ENCODE results near the gene FAM53A.
"Not testable (repeated sequence)": the region's sequence is repeated elsewhere in the genome, so short reads cannot be mapped to it uniquely, and the experiment has no call there.

FAM53A gene

GRCh38 chr4:1640716-1641503 is 43.2 kb downstream of the FAM53A start:
- not testable (repeated sequence) for DNase-seq (ENCODE audit: low read depth)

- DNase-seq (ENCODE audit: low read depth): no peak
Measured at GRCh38 chr4:1640190-1640589, 43.9 kb downstream of the FAM53A start.

- no peak for DNase-seq (ENCODE audit: low read depth)
Measured at GRCh38 chr4:1639299-1639868, 44.7 kb downstream of the FAM53A start.

DNA sequence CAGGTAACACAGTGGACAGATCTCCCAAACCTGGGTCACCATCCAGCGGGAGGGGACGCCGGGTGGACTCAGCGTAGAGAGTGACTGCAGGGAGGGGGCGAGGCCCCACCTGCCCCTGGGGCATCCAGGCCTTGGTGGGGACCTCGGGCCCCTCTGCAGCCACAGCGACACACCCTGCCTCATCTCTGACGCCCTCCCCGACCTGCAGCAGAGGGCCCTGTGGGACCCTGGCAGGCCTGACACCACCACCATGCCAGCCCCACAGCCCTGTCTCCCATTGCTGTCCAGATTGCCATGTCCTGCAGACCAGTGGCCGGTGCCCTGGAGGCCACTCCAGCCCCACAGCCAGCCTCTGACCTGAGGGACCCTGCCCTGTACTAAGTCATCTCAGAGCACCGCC is 45.2 kb downstream of the FAM53A start:
- DNase-seq (ENCODE audit: low read depth): no peak

DNA sequence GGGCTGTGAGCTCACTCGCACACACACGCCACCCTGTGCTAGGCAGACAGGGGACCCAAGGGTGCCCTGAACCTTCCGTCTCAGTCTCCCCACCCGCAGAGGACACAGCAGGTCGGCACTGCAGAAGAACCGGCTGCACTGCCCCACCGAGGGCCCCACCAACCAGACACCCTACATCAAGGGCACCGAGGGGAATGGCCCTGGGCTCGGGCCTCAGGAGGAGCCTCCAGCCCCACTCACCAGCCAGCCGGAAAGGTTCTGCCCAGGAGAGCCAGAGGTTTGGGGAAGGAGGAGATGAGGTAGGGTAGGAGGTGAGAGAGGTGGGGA is 45.9 kb downstream of the FAM53A start:
- DNase-seq (ENCODE audit: low read depth): no peak

DNA sequence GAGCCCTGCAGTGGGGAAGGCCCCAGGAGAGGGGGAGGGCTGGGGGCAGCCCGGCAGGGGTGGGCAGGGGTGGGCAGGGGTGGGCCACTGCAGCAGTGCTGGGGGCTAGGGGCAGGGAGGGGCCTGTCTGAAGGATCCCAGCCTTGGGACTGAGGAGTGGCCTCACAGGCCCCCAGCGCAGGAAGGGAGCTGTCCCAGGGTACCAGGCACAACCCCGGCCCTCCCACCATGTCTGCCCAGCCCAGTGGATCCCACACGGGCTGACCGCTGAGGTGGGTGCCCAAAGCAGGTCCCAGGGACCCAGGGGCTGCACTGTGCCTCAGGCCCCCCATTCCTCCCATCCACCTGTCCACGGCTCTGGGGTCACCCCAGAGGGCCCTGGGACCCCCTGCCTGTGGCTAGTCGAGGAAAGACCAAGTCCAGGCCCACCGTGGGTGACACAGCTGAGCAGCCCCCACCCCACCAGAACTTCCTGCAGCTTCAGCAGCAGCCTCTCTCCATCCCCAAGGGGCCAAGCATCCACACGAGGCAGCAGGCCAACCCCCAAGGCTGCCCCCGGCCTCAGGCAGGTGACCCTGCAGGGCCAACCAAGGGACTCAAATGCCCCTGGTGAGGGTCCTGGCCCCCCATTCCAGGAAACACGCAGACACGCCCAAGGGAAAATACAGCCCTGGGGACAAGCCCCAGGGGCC is 46.4 kb downstream of the FAM53A start:
- DNase-seq (ENCODE audit: low read depth): no peak

DNA sequence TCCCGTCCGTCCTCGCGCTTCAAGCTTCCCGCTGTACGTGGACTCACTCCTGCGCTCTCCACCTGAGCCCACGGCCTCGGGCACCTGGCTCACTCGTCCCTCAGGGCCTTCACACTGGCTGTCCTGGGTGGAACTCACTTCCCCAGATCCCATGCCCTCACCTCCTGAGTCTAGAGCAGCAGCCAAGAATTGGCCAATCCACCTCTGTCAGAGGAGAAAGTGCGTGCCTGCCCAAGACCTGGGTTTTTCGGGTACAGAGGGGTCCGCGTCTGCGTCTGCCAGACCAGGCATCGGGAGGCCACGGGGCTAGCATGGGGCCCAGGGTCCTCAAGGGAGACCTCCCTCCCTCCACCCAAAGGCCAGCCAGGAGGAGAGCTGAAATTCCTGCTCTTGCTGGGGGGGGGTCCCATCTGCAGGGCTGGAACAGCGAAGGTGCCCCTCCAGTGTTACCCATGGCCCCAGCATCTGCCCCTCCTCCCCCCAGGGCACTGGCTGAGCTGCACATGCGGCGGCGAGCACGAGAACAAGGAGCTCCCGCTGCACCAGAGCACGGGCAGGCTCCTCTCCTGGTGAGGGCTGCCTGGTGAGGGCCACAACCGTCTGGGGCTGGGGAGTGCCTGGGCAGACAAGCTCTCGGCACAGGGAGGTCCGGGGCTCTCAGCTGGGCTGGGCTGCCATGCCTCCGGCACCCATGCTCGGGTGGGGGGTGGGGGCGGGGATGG is 47.5 kb downstream of the FAM53A start:
- DNase-seq (ENCODE audit: low read depth): no peak

GRCh38 chr4:1635464-1635863 is 48.6 kb downstream of the FAM53A start:
- DNase-seq (ENCODE audit: low read depth): no peak

- no peak for DNase-seq (ENCODE audit: low read depth)
Measured at GRCh38 chr4:1633993-1634392, 50.1 kb downstream of the FAM53A start.

GRCh38 chr4:1632109-1633104 is 51.7 kb downstream of the FAM53A start:
- no peak for DNase-seq (ENCODE audit: low read depth)

GRCh38 chr4:1631136-1631535 is 53.0 kb downstream of the FAM53A start:
- DNase-seq (ENCODE audit: low read depth): no peak

GRCh38 chr4:1630266-1630665 is 53.8 kb downstream of the FAM53A start:
- no peak for DNase-seq (ENCODE audit: low read depth)

DNA sequence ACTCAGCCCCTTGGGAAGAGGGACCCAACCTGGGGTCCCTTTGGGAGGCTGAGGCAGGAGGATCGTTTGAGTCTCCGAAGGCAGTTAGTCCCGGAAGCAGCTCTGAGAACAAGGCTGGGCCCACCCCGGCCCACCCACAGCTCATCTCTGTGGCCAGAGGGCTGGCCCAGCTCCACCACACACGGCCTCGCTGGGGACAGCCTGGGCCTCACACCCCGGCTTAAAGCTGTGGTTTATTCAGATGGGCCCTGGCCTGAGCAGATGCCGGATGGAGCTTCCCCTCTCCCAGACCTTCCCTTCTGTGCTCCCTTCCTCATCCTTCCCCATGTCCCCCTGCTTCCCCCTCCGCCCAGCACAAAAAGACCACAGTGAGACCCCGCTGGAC is 54.4 kb downstream of the FAM53A start:
- no peak for DNase-seq (ENCODE audit: low read depth)

DNA sequence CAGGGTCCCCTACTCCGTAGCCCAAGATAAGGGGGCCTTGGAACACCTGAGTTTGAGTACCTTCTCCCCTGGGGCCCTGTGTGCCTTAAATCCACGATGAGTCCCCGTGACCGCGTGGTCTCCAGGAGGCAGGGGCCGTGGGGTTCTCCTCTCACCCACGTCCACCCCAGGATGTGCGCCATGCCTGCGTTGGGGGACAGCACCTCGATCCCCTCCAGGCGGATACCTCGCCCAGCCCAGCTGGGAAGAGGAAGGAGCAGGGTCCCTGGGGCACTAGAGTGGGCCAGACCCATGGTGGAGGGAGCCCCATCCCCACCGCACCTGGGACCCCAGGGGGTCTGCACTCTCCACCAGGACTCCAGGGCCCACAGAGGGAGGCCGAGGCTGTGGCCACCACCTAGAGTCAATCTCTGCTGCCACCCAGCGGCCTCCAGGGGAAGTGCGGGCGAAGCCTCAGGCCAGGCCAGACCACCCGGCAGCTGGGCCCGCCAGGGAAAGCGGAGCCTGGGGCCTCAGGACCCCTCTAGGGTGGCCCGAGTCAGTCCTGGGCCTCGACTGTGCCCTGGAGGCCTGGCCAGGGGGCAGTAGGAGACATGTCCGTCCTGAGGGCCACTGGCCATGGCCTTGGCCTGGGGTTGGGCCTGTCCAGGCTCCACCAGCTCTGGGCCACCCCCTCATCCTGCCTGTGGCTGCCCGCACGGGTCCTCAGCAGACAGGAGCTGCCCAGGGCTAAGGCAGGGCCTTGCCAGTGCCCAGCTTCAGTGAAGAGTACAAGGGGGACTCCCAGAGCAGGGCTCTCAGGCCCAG is 55.0 kb downstream of the FAM53A start:
- peak; percentile 47 for DNase-seq (ENCODE audit: low read depth)

- DNase-seq (ENCODE audit: low read depth): no peak
Measured at GRCh38 chr4:1627417-1628313, 56.4 kb downstream of the FAM53A start.

DNA sequence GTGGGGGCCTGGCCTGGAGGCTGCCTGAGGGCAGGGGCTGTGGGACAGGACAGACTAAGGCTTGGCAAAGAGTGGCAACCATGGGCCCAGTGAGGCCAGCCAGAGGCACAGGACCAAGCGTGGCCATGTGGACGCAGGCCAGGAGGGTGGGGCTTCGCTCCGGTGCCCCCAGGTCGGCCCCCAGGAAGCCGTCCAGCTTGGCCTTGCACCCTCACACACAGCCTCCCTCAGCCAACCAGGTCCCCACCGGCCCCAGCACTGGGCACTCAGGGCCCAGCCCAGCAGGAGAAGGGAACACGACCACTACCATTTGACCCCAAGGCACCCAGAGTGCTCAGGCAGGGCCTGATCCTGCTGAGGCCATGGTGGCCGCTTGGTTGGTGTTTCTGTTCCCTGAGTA is 57.2 kb downstream of the FAM53A start:
- no peak for DNase-seq (ENCODE audit: low read depth)

DNA sequence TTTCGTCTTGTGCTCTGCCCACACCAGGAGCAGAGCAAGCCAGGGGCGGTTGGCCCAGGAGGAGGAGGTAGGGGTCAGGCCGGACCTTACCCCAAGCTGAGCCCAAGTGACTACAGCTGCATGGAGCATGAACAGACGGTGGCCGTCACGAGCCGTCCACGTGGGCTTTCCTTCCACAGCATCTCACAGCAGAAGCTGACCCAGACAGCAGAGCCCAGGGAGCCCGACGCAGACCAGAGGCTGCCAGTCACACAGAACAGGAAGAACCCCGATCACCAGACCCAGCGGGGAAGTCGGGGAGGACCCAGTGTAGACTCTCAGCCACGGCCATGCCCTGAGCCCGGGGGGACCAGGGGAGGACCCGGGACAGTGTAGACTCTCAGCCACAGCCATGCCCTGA is 58.0 kb downstream of the FAM53A start:
- no peak for DNase-seq (ENCODE audit: low read depth)

DNA sequence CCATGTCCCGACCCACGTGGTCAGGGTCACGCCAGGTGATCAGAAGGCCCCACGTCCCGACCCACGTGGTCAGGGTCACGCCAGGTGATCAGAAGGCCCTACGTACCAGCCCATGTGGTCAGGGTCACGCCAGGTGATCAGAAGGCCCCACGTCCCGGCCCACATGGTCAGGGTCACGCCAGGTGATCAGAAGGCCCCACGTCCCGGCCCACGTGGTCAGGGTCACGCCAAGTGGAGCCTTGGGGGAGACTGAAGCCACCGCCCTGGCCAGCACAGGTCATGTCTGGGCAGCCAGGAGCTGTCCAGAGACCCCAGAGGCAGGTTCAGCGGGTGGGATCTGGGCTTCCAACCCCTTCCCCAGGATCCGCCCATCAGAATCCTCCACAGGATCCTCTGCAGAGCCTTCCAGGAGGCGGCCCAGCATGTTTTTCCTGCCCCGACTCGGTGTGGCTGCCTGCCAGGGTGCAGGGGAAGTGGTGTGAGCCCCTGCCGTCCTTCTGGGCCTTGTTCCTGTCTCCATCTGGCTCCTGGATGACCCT is 58.4 kb downstream of the FAM53A start:
- DNase-seq (ENCODE audit: low read depth): no peak

DNA sequence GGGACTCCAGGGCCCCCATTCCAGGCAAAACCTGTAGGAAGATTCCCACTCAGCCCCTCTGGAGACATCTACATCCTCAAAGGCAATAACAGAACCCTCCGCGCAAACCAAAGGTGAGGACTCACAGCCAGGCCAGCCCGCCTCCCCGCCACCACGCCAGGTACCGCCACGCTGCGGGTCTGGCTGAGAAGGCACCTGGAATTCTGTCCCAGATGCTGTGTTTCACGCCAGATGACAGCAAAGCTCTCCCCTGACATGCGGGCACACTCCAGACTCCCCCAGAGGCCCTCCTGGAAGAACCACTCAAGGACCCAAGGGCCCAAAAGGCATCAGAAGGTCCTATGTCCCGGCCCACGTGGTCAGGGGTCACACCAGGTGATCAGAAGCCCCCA is 59.6 kb downstream of the FAM53A start:
- no peak for DNase-seq (ENCODE audit: low read depth)
